ENCODE results near the gene POLN. TPM values are rescaled to one million over a fixed set of nuclear protein-coding genes. Genes with fewer than 3 reads are reported as not detected.

Gene POLN
- total RNA-seq, 4 donors from 2014 or later: 2.6 to 10.6 (median 6.8) TPM

DNA sequence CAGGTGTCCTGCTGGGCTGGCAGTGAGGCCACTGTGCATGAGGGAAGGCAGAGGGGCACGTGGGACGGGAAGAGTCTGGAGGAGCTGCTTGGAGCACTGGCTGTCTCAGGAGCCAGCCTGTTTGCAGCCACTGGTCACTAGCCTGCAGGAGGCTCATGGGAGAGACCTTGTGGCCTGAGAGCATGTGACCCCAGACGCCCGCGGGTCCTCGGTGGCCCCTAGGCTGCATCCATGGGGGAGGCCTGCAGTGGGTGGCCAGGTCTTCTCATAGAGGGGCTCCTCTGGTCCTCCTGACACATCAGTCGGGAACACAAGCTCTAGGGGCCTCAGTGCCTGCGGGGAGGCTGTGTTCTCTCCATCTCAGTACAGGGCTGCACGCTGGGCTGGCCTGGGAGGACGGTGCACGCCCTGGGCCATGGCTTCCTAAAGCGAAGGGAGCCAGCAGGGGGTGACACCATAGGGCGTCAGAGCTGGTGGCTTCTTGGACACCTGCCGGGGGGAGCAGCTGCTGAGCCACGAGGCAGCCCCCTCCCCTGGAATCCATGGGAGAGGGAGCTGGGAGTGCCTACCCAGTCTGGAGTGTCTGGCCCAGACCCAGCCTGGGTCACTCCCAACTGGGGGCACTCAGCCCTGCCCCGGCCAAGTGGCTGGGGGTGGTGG, 170.5 kb downstream of the POLN start:
- TF ChIP-seq, protein P1, sequence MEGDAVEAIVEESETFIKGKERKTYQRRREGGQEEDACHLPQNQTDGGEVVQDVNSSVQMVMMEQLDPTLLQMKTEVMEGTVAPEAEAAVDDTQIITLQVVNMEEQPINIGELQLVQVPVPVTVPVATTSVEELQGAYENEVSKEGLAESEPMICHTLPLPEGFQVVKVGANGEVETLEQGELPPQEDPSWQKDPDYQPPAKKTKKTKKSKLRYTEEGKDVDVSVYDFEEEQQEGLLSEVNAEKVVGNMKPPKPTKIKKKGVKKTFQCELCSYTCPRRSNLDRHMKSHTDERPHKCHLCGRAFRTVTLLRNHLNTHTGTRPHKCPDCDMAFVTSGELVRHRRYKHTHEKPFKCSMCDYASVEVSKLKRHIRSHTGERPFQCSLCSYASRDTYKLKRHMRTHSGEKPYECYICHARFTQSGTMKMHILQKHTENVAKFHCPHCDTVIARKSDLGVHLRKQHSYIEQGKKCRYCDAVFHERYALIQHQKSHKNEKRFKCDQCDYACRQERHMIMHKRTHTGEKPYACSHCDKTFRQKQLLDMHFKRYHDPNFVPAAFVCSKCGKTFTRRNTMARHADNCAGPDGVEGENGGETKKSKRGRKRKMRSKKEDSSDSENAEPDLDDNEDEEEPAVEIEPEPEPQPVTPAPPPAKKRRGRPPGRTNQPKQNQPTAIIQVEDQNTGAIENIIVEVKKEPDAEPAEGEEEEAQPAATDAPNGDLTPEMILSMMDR (IDR thresholded peaks at IDR 0.05; ENCODE audit: low read depth): no peak

DNA sequence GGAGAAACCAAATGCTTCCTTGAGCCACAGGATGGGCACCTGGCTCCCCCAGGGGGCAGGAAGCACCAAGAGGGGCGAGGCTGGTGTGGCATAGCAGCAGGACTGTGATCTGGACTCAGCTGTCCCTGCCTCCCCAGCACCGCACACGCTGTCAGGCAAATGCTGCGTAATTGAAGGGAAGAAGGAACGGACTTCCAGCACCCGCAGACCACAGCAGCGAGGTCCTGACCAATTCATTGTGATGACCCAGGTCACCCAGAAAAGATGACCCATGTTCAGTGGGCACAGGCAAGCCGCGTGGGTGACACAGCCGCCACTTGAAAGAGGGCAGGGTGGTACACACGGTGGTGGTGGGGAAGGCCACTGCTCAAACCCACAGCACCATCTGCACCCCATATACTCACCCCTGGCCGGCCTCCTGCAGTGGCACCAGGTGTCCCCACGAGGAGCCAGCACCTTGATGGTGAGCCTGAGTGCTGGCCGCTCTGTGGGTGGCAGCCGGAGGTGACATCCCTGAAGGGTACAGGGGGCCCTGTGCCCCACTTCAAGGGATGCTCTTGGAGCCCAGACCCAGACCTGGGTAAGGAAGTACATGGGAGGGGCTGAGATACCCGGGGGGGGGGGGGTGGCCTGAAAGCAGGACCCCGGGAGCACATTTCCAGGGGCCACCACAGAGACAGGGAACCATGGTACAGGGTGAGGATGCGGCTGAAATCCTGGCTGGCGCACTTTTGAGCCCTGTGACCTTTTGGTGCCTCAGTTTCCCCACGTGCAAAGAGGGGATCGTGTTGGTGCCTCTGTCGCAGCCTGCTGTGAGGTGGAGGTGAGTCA, 171.3 kb downstream of the POLN start:
- TF ChIP-seq, protein P1 (IDR thresholded peaks at IDR 0.05; ENCODE audit: low read depth): no peak

DNA sequence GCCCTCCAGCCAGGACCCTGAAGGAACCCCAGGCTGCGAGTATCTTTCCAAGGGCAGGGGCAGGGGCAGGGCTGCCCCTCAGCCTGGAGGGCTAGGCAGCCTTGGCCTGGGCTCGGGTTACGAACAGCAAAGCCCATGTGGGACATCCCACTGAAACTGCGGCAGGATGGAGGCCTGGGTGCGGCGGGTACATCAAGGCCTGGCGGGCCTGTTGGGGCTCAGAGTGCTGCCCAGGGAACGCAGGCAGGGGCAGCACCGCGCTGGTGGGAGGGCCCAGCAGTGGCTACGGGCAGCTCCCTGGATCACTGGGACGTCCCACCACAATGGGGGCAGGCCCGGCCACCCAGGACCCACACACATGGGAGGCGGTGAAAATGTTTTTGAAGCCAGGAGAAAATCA, 171.9 kb downstream of the POLN start:
- TF ChIP-seq, protein P1 (IDR thresholded peaks at IDR 0.05; ENCODE audit: low read depth): no peak

DNA sequence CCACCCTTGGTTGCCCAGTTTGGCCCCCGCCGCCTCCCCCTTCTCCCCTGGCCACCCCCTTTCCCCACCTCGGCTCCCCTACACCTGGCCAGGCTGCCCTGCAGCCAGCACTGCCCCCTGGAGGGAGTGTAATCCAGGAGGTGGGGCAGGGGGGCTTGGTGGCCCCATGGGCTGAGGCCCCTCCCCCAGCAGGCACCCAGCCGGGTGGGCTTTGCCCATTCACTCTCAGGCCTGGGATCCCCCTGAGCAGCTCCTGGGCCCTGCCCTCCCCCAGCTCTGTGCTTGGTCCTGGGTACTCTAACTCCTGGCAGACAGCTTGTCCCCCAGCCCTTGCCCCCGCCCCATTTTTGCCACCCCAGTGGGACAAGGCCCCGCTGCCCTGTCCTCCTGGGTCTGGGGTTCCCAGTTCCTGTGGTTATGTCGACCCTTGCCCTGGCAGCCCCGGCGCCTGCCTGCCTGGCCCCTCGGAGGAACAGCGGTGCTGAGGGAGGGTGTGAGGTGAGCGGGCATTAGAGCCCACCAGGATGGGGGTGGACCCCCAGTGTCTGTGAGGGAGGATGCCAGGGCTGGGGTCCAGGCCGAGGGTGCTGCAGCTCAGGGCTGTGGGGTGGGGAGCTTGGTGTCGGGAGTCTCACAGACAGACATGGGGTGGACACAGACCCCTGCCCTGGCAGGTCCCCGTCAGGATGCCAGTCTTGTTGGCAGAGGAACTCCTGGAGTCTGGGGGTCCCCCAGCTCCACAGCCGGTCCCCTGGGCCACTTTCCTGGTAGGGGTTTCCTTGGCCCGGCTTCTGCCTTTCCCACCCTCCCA, 172.6 kb downstream of the POLN start:
- TF ChIP-seq, protein P1 (IDR thresholded peaks at IDR 0.05; ENCODE audit: low read depth): no peak

DNA sequence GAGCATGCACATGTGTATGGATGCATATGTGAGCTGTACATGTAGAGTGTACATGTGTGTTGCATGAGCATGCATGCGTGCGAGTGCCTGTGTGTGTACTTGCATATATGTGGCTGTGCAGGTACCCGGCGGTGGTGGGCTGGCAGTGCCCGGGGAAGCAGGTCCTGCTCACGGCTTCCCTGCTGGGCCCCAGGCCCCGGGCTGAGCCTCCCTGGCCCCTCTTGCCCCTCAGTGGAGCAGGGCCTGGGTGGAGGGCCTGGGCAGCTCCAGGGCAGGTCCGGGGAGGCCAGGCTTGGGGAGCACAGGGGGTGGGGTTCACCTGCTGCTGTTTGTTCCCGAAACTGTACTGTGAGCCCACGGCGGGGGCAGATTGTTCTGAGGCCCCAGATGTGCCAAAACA, 173.4 kb downstream of the POLN start:
- TF ChIP-seq, protein P1 (IDR thresholded peaks at IDR 0.05; ENCODE audit: low read depth): no peak

DNA sequence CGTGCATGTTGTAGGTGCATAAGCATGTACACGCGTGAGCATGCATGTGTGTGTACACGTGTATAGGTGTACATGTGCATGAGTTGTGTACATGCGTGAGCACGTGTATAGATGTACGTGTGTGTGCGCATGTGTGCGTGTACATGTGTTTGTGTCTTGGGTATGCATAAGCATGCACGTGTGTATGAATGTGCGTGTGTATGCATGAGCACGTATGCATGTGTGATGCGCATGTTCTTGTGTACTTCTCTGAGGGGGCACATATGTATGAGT, 173.8 kb downstream of the POLN start:
- TF ChIP-seq, protein P1 (IDR thresholded peaks at IDR 0.05; ENCODE audit: low read depth): no peak
